Bone marrow (tissue), 2 donors: Measurements from ENCODE around the gene AKR7A2.

Source experiments
- DNase-seq, 2 donors: peaks; one replicate each; lab custom pipeline; 2025; lab: John Stamatoyannopoulos, UW

The AKR7A2 gene

GRCh38 chr1:19311931-19312781 lies at the start of gene AKR7A2, which contains the start of gene SLC66A1:
Gene AKR7A2 (minus strand): TSS chr1:19312144. CDS start chr1:19312124, 20 bp downstream.
Gene SLC66A1 (plus strand): TSS chr1:19312326. CDS start chr1:19317678, 5,352 bp downstream.
- peak; percentile 52 to 75 for DNase-seq

GRCh38 chr1:19360843-19361610 lies 49.1 kb upstream of the AKR7A2 start:
- DNase-seq: no peak

GRCh38 chr1:19360432-19360831 lies 48.5 kb upstream of the AKR7A2 start:
- no peak for DNase-seq

GRCh38 chr1:19360016-19360415 lies 48.1 kb upstream of the AKR7A2 start:
- DNase-seq: no peak

DNA sequence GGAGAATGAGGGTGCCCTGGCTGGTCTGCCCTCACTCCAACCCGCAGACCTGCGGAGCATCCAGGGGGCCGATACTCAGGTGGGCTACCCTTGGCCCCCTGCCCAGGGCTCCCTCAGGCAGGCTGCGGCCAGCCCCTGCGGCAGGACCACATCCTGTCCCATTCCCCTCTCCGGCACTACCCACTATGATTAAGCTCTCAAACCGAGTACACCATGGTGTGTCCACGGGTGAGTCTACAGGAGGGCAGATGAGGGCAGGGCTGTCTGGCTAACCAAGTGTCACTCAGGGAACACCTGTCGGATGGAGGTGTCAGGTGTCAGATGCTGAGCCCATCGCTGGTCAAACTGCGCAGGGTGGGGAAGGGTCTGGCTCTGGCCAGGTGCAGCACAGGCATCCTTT lies 47.4 kb upstream of the AKR7A2 start:
- DNase-seq: no peak

- DNase-seq: no peak
These were observed 46.8 kb upstream of the AKR7A2 start for GRCh38 chr1:19358710-19359109.

GRCh38 chr1:19357299-19357986 lies 45.5 kb upstream of the AKR7A2 start:
- DNase-seq: no peak

GRCh38 chr1:19356266-19356665 lies 44.3 kb upstream of the AKR7A2 start:
- DNase-seq: no peak

- no peak for DNase-seq
These were observed 42.6 kb upstream of the AKR7A2 start for GRCh38 chr1:19354531-19354981.

- DNase-seq: no peak
These were observed 41.7 kb upstream of the AKR7A2 start for GRCh38 chr1:19353596-19353995.

DNA sequence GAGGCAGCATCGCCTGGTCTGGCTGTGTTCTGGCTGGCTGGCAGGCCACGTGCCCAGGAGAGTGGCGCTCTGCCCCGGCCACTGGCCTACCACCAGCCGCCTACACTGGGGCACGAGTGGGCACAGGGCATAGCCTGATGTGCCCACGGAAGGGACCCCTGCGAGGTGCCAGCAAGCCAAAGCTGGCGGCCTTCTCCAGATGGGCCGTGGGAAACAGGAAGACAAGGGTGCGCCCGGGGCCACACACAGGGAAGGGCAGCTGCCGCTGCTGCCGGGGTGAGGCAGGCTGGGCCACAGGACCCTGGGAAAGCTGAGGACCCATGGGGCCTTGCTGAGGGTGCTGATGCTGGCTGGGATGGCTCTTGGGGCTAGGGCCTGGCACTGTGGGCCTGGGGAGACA lies 40.9 kb upstream of the AKR7A2 start:
- no peak for DNase-seq

GRCh38 chr1:19351873-19352272 lies 39.9 kb upstream of the AKR7A2 start:
- DNase-seq: no peak

- DNase-seq: no peak
These were observed 38.6 kb upstream of the AKR7A2 start for GRCh38 chr1:19350566-19350965.

- no peak for DNase-seq
These were observed 38.1 kb upstream of the AKR7A2 start for GRCh38 chr1:19349999-19350398.

- DNase-seq: no peak
These were observed 36.7 kb upstream of the AKR7A2 start for GRCh38 chr1:19348441-19349198.

DNA sequence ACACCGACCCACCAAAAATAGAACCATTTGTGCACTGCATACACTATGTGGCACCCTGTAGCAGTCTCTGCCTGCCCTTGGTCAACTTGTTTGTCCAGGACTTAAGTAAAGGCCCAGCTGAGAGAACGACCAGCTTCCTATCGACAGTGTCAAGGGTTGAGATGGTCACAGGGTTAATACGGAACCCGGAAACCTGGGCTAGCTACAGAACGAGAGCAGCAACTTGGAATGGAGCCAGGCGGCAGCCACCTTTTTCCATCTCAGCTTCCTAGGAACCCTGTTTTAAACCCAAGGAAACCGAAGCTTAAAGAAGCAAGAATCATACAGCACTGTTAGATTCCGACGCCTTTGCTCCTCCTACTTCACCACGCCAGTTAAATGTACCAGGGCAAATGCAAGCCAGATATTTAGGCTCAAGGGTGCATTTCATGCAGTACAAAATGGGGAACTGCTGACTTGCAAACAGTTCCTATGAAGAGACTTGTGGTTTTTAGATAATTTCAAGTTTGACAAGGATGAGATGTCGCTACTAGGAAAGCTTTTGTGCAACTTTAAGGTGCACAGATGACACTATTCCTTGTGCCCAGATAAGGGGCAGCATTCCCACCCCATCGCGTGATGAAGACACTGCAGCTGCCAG lies 35.7 kb upstream of the AKR7A2 start:
- DNase-seq: no peak

DNA sequence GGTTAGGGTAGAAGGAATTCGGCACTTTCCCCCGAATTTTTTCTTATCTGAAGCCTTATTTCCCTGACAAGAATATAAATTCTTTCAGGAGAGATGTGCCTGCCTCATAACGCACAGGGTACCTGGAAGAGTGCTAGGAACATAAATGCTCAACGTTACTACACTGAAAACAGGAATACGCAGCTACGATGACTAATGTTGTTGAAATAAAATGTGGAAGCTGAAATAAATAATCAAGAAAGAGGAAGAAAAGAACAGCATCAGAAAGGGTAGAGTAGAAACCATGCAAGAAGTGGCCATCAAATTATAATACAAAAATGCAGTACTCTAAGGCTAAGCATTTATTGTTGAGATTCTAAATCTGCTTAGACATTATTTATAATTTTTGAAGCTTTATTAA lies 34.1 kb upstream of the AKR7A2 start:
- no peak for DNase-seq

DNA sequence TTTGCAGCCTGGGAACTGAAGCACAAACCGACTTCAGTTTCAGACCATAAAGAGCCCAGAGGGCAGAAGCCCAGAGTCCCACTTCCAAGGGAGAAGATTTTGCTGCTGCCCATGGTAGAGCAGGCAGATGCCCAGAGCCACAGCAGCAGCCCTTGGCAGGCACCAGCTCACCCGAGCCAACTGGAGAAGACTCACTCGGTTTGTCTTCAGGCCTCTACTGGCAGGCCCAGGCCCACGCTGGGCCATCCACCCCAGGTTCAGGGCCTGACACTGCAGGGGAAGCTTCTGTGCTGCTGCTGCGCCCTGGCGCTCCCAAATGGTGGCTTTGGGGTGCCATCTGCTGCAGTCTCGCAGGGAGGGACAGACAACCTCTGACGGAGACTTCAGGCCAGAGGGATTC lies 33.4 kb upstream of the AKR7A2 start:
- no peak for DNase-seq

DNA sequence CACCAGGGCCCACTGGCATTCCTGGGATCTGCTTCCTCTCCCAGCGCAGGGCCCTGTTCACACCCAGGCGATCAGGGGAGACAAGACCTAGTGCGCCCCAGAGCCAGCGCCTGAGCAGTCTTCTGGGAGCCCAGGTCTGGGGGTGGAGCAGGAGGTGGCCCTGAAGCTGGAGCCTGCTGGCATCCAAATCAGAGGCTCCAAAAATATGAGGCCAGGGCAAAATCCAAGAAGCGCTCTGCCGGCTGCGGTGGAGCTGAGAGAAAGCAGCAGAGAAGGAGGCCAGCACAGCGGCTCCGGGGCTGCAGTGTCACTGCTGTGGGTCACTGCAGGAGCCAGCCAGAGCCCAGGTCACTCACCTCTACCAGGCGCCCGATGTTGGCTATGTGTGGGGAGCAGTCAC lies 32.9 kb upstream of the AKR7A2 start:
- DNase-seq: no peak

DNA sequence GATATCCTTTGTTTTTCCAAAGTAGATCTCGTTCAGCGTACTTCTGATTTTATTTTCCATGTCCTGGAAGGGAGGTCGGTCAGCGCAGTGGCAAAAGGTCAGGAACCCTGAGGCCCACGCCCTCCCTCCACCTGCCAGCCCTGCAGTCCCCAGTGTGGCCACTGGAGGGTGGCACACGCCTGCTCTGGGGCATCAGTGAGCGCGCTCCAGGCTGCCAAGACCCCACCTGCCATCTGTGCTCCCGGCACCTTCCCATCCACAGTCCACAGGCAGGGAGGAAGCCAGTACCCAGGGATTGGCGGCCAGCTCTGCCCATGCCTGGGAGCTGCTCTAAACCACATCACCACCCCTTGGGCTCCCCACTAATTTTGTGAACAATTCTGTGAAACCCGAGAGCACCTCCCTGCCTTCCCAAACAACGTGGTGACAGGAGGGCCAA lies 32.4 kb upstream of the AKR7A2 start:
- no peak for DNase-seq
